GM10847 (cell line): ENCODE results near the gene C6orf15.

ENCODE experiments used
- POLR2A ChIP-seq: IDR thresholded peaks from 2 replicates; pipeline ENCODE4 v1.6.1; 2011; ENCODE audit not compliant: insufficient read length; ENCODE audit errors: extremely low read depth

C6orf15 gene

GRCh38 chr6:31142361-31142761 lies 30.0 kb upstream of the C6orf15 start:
- no peak for TF ChIP-seq POLR2A

GRCh38 chr6:31140643-31141042 lies 28.3 kb upstream of the C6orf15 start:
- no peak for TF ChIP-seq POLR2A

- TF ChIP-seq POLR2A: no peak
Observed at GRCh38 chr6:31139599-31139998, 27.2 kb upstream of the C6orf15 start.

- no peak for TF ChIP-seq POLR2A
Observed at GRCh38 chr6:31138982-31139381, 26.6 kb upstream of the C6orf15 start, which contains the start of gene PSORS1C2. TSS of gene PSORS1C2 (minus strand) at chr6:31139066. CDS start at chr6:31139026, 40 bp downstream.

GRCh38 chr6:31135710-31136109 lies 23.3 kb upstream of the C6orf15 start:
- no peak for TF ChIP-seq POLR2A

- no peak for TF ChIP-seq POLR2A
Observed at GRCh38 chr6:31132806-31133205, 20.4 kb upstream of the C6orf15 start.

GRCh38 chr6:31131595-31131994 lies 19.2 kb upstream of the C6orf15 start:
- TF ChIP-seq POLR2A: no peak

- no peak for TF ChIP-seq POLR2A
Observed at GRCh38 chr6:31130751-31131150, 18.4 kb upstream of the C6orf15 start.

- no peak for TF ChIP-seq POLR2A
Observed at GRCh38 chr6:31129130-31129529, 16.8 kb upstream of the C6orf15 start.

- no peak for TF ChIP-seq POLR2A
Observed at GRCh38 chr6:31128093-31128676, 15.8 kb upstream of the C6orf15 start.

GRCh38 chr6:31126396-31127175 lies 14.2 kb upstream of the C6orf15 start:
- no peak for TF ChIP-seq POLR2A

GRCh38 chr6:31125586-31126363 lies 13.4 kb upstream of the C6orf15 start:
- TF ChIP-seq POLR2A: no peak

- no peak for TF ChIP-seq POLR2A
Observed at GRCh38 chr6:31125162-31125561, 12.8 kb upstream of the C6orf15 start.

- no peak for TF ChIP-seq POLR2A
Observed at GRCh38 chr6:31122791-31123706, 10.7 kb upstream of the C6orf15 start.
